NCI-H2227 treated with DMSO at 0.1 percent for 48 hours (cell line): ENCODE results near the gene NID1.
"Not testable (repeated sequence)": the region's sequence is repeated elsewhere in the genome, so short reads cannot be mapped to it uniquely, and the experiment has no call there.

ENCODE experiments used
- DNase-seq: peaks from one replicate; lab custom pipeline; 2025; lab: John Stamatoyannopoulos, UW

The NID1 gene

GRCh38 chr1:235996048-235996785 lies 68.7 kb downstream of the NID1 start:
- no peak for DNase-seq

- DNase-seq = no peak
Observed at GRCh38 chr1:235995511-235995910, 69.4 kb downstream of the NID1 start.

- DNase-seq = no peak
Observed at GRCh38 chr1:235993652-235994051, 71.2 kb downstream of the NID1 start.

GRCh38 chr1:235992868-235993267 lies 72.0 kb downstream of the NID1 start:
- no peak for DNase-seq

GRCh38 chr1:235992346-235992745 lies 72.5 kb downstream of the NID1 start:
- no peak for DNase-seq

- no peak for DNase-seq
Observed at GRCh38 chr1:235990330-235990795, 74.5 kb downstream of the NID1 start.

- no peak for DNase-seq
Observed at GRCh38 chr1:235989105-235989504, 75.8 kb downstream of the NID1 start.

GRCh38 chr1:235986869-235987268 lies 78.0 kb downstream of the NID1 start:
- no peak for DNase-seq

GRCh38 chr1:235984041-235984825 lies 80.7 kb downstream of the NID1 start:
- no peak for DNase-seq

- DNase-seq = no peak
Observed at GRCh38 chr1:235980976-235981375, 83.9 kb downstream of the NID1 start.

GRCh38 chr1:235979716-235980333 lies 85.1 kb downstream of the NID1 start:
- no peak for DNase-seq

- DNase-seq = no peak
Observed at GRCh38 chr1:235979176-235979575, 85.7 kb downstream of the NID1 start.

GRCh38 chr1:235976490-235976889 lies 88.4 kb downstream of the NID1 start:
- DNase-seq = no peak

GRCh38 chr1:235974616-235975015 lies 90.3 kb downstream of the NID1 start:
- DNase-seq = no peak

GRCh38 chr1:235972691-235973090 lies 92.2 kb downstream of the NID1 start:
- not testable (repeated sequence) for DNase-seq

GRCh38 chr1:235972311-235972689 lies 92.6 kb downstream of the NID1 start:
- DNase-seq = peak; percentile 60

- peak; percentile 92 for DNase-seq
Observed at GRCh38 chr1:235971571-235972310, 93.1 kb downstream of the NID1 start.

GRCh38 chr1:235971020-235971419 lies 93.9 kb downstream of the NID1 start:
- DNase-seq = no peak

GRCh38 chr1:235968831-235969230 lies 96.1 kb downstream of the NID1 start:
- no peak for DNase-seq

- DNase-seq = not testable (repeated sequence)
Observed at GRCh38 chr1:235966134-235966533, 98.8 kb downstream of the NID1 start.

- DNase-seq = no peak
Observed at GRCh38 chr1:235960809-235961208, 104.1 kb downstream of the NID1 start.

- DNase-seq = no peak
Observed at GRCh38 chr1:235958021-235958420, 106.9 kb downstream of the NID1 start.
